ENCODE results near the gene CHTF18. TPM values are rescaled to one million over a fixed set of nuclear protein-coding genes. Genes with fewer than 3 reads are reported as not detected.

Gene CHTF18
- total and polyA plus RNA-seq, 2 experiments from 2014 or later: 61.3 to 129 TPM

GRCh38 chr16:749010-749409 lies 39.4 kb upstream of the CHTF18 start:
- no peak for ATAC-seq
- no peaks in the 10 kb centered on the region for H3K27me3 ChIP-seq (ENCODE audit: insufficient read depth)
- no peak for TF ChIP-seq ZNF462 (CRISPR knock-in tag; IDR thresholded peaks at IDR 0.05)
- TF ChIP-seq, protein P1, sequence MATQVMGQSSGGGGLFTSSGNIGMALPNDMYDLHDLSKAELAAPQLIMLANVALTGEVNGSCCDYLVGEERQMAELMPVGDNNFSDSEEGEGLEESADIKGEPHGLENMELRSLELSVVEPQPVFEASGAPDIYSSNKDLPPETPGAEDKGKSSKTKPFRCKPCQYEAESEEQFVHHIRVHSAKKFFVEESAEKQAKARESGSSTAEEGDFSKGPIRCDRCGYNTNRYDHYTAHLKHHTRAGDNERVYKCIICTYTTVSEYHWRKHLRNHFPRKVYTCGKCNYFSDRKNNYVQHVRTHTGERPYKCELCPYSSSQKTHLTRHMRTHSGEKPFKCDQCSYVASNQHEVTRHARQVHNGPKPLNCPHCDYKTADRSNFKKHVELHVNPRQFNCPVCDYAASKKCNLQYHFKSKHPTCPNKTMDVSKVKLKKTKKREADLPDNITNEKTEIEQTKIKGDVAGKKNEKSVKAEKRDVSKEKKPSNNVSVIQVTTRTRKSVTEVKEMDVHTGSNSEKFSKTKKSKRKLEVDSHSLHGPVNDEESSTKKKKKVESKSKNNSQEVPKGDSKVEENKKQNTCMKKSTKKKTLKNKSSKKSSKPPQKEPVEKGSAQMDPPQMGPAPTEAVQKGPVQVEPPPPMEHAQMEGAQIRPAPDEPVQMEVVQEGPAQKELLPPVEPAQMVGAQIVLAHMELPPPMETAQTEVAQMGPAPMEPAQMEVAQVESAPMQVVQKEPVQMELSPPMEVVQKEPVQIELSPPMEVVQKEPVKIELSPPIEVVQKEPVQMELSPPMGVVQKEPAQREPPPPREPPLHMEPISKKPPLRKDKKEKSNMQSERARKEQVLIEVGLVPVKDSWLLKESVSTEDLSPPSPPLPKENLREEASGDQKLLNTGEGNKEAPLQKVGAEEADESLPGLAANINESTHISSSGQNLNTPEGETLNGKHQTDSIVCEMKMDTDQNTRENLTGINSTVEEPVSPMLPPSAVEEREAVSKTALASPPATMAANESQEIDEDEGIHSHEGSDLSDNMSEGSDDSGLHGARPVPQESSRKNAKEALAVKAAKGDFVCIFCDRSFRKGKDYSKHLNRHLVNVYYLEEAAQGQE (IDR thresholded peaks at IDR 0.05; ENCODE audit: unreplicated experiment): no peak
- no peak for TF ChIP-seq EZH2 (IDR thresholded peaks at IDR 0.05; ENCODE audit: low read depth, unreplicated experiment)
- no peak for TF ChIP-seq CREB1 (CRISPR knock-in tag; IDR thresholded peaks at IDR 0.05; ENCODE audit: low read depth)
- no peak for TF ChIP-seq EZH2phosphoT487 (IDR thresholded peaks at IDR 0.05; ENCODE audit: unreplicated experiment)
- no peak for TF ChIP-seq ZNF114 (CRISPR knock-in tag; IDR thresholded peaks at IDR 0.05)
- TF ChIP-seq, protein P2, sequence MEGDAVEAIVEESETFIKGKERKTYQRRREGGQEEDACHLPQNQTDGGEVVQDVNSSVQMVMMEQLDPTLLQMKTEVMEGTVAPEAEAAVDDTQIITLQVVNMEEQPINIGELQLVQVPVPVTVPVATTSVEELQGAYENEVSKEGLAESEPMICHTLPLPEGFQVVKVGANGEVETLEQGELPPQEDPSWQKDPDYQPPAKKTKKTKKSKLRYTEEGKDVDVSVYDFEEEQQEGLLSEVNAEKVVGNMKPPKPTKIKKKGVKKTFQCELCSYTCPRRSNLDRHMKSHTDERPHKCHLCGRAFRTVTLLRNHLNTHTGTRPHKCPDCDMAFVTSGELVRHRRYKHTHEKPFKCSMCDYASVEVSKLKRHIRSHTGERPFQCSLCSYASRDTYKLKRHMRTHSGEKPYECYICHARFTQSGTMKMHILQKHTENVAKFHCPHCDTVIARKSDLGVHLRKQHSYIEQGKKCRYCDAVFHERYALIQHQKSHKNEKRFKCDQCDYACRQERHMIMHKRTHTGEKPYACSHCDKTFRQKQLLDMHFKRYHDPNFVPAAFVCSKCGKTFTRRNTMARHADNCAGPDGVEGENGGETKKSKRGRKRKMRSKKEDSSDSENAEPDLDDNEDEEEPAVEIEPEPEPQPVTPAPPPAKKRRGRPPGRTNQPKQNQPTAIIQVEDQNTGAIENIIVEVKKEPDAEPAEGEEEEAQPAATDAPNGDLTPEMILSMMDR (conservative IDR thresholded peaks at IDR 0.05; ENCODE audit: low read depth in 2 of 2): no peak
- TF ChIP-seq JUNB (IDR thresholded peaks at IDR 0.05; ENCODE audit: unreplicated experiment): no peak
- no peak for TF ChIP-seq ZNF331 (CRISPR knock-in tag; IDR thresholded peaks at IDR 0.05; ENCODE audit: low read depth)
- no peak for TF ChIP-seq NANOG (IDR thresholded peaks at IDR 0.05; ENCODE audit: borderline replicate concordance)
- TF ChIP-seq POLR2AphosphoS5 (IDR thresholded peaks at IDR 0.05; ENCODE audit: low read depth): no peak
- TF ChIP-seq, protein P3, sequence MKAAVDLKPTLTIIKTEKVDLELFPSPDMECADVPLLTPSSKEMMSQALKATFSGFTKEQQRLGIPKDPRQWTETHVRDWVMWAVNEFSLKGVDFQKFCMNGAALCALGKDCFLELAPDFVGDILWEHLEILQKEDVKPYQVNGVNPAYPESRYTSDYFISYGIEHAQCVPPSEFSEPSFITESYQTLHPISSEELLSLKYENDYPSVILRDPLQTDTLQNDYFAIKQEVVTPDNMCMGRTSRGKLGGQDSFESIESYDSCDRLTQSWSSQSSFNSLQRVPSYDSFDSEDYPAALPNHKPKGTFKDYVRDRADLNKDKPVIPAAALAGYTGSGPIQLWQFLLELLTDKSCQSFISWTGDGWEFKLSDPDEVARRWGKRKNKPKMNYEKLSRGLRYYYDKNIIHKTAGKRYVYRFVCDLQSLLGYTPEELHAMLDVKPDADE (IDR thresholded peaks at IDR 0.05): no peak
- TF ChIP-seq STAT1 (IDR thresholded peaks at IDR 0.05; ENCODE audit: unreplicated experiment): no peak
- H3K79me2 ChIP-seq (replicated peaks; ENCODE audit: insufficient read depth): no peaks in the 10 kb centered on the region
- no peaks in the 10 kb centered on the region; the same call in 2 of the 3 replicates for H3K9me3 Mint-ChIP-seq
- H3K9me2 ChIP-seq (ENCODE audit: insufficient read depth): no peaks in the 10 kb centered on the region
- no peak overlapping the region for H3K4me3 Mint-ChIP-seq
- H3K36me3 ChIP-seq (ENCODE audit: insufficient read depth): no peaks in the 10 kb centered on the region
- no peaks in the 10 kb centered on the region for H3K36me3 Mint-ChIP-seq (ENCODE audit: low read depth)
- no peak overlapping the region for H3K27ac ChIP-seq (ENCODE audit: low read depth)
- H3K27me3 Mint-ChIP-seq (ENCODE audit: insufficient read depth, low read depth, poor library complexity): peaks cover 16% of the 10 kb centered on the region
- no peak overlapping the region for H3K4me3 ChIP-seq
- DNase-seq (ENCODE audit: low spot score): no peak
- peaks cover 5% of the 10 kb centered on the region for H3K4me1 ChIP-seq (ENCODE audit: insufficient read depth)
- no peak overlapping the region for H3K4me2 ChIP-seq
- peaks cover 21% of the 10 kb centered on the region for H3K4me1 Mint-ChIP-seq
- no peaks in the 10 kb centered on the region for H4K20me1 ChIP-seq (replicated peaks; ENCODE audit: insufficient read depth)
- H3F3A ChIP-seq (replicated peaks; ENCODE audit: low read depth): 0 out of 2 replicates have a peak, but pooled peaks cover 5% of the 10 kb centered on the region
- no peak overlapping the region for H3K27ac Mint-ChIP-seq
- no peak overlapping the region for H2AFZ ChIP-seq
